HG03521 (cell line): Measurements from ENCODE around the gene CACNA1H.
"Not testable (repeated sequence)": the region's sequence is repeated elsewhere in the genome, so short reads cannot be mapped to it uniquely, and the experiment has no call there.

ENCODE experiments used
- ATAC-seq: cut with Tn5 transposase; IDR thresholded peaks from one replicate; pipeline ENCODE4 v1.9.1; 2021; ENCODE audit warnings: mild to moderate bottlenecking, moderate library complexity; ENCODE audit not compliant: unreplicated experiment

Gene CACNA1H

DNA sequence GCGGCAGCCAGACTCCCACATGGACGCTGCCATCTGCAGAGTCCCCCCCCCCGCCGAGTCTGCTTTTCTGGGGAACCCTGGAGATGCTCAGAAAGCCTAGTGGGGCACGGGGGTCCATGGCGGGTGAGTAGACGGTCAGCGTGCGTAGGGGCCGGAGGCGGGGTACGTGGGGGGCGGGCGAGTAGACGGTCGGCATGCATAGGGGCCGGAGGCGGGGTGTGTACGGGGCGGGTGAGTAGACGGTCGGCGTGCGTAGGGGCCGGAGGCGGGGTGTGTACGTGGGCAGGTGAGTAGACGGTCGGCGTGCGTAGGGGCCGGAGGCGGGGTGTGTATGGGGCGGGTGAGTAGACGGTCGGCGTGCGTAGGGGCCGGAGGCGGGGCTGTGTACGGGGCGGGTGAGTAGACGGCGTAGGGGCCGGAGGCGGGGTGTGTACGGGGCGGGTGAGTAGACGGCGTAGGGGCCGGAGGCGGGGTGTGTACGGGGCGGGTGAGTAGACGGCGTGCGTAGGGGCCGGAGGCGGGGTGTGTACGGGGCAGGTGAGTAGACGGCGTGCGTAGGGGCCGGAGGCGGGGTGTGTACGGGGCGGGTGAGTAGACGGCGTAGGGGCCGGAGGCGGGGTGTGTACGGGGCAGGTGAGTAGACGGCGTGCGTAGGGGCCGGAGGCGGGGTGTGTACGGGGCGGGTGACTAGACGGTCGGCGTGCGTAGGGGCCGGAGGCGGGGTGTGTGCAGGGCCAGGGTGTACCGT is 32.7 kb downstream of the CACNA1H start:
- ATAC-seq = not testable (repeated sequence)

DNA sequence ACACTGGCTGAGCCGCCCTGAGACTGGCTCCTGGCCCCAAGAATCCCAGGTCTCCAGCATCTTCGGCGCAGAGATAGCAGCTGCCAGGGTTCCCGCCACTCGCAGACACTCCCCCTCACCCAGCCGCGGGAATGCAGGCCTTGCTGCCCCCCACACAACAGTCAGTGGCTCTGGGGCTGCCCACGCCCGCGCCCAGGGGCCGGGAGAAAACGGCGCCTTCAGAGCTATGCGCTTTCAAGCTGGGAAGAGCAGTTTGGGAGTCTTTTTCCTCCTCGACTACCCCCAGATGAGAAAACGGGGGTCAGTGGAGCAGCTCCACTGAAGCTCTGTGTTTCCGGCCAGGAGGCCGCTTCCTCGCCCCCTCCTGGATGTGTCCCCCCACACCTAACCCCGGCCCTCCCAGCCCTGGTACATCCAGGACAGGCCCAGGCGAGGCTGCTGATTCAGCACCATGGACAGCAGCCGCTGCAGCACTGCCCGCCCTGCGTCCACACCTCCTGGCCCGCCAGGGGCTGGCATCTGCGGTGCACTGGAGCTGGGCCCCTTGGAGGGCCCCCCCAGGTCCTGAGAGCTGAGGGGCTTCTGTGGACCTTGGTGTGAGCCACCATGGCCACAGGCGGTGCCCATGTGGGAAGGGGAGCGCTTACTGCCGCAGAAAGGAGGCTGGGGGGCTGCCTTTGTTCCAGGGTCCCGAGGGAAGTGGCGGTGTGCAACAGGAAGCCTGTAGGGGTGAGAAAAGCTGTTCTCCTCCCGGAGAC is 35.7 kb downstream of the CACNA1H start:
- no peak for ATAC-seq

DNA sequence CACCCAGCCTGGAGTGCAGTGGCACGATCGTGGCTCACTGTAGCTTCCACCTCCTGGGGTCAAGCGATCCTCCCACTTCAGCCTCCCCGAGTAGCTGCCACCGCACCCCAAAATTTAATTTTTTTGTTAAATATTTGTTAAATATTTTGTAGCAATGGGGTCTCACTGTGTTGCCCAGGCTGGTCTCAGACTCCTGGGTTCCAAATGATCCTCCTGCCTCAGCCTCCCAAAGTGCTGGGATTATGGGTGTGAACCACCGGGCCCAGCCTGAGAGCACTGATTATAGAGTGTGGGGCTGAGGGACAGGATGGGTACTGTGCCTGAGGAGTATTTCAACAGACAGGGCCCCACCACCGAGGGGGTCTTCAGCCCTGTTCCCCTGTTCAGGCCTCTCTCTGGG is 36.5 kb downstream of the CACNA1H start:
- ATAC-seq = no peak

DNA sequence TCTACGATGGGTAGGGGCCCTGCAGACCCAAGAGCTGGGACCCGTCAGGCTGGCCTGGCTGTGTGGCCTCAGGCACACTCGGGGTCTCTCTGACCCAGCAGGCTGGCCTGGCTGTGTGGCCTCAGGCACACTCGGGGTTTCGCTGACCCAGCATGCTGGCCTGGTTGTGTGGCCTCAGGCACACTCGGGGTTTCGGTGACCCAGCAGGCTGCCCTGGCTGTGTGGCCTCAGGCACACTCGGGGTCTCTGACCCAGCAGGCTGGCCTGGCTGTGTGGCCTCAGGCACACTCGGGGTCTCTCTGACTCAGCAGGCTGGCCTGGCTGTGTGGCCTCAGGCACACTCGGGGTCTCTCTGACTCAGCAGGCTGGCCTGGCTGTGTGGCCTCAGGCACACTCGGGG is 37.9 kb downstream of the CACNA1H start:
- not testable (repeated sequence) for ATAC-seq

DNA sequence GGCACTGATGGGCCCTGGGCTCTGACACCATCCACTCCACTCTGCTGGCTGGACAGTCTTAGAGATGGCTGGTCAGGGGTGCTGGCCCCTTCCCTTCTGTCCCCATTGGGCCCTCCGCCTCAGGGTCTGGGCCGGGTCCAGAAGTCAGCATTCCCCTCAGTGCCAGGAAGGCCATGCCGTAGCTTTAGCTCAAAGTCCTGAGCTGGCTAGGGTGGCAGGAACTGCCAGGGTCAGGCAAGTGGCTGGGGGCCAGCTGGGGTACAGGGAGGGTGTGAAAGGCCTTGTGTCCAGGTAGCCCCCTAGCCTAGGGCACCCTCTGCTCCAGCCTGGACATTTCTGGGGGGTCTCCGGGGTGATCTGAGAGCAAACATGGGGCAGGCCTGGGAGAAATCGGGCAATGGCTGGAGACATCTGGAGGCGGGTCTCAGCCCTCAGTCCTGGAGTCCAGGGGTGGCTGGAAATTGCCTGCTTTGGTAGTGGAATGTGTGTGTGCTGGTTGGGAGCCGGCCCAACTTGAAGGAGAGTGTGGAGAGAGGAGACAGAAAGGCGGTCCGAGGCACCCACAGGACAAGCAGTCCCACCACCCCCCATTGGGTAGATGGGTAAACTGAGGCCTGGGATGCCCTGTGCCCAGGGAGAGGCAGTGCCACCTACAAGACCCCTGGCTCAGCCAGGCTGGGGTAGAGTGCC is 39.6 kb downstream of the CACNA1H start:
- no peak for ATAC-seq

DNA sequence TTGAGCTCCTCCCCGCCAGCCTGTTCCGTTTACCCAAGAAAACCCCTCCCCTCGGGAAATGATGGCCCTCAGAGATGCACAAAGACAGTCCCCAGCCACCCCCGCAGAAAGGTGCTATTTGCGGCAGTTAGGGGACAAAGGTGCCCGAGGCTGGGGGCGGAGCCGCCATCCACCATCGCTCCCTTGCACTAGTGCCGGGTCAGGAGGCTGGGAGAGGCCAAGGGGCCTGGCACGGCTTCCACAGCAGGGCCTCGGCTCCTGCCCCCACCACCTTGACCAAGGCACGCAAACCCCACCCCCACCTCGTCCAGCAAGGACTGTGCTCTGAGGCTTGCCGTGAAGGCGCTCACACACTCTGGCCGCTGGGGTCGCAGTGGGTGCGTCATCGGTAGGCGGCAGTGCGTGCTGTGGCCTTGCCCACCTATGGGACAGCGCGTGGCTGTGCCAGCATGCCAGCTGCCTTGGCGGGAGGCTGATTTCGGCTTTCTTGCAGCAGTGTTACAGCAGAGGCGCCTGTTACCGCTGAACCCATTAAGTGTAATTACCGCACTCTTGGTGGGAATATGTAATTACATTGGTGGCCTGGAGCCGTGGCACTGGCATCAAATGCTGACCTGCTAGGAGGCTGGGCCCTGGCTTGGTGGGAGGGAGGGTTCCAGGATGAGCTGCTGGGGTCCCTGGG is 40.4 kb downstream of the CACNA1H start:
- ATAC-seq = no peak

DNA sequence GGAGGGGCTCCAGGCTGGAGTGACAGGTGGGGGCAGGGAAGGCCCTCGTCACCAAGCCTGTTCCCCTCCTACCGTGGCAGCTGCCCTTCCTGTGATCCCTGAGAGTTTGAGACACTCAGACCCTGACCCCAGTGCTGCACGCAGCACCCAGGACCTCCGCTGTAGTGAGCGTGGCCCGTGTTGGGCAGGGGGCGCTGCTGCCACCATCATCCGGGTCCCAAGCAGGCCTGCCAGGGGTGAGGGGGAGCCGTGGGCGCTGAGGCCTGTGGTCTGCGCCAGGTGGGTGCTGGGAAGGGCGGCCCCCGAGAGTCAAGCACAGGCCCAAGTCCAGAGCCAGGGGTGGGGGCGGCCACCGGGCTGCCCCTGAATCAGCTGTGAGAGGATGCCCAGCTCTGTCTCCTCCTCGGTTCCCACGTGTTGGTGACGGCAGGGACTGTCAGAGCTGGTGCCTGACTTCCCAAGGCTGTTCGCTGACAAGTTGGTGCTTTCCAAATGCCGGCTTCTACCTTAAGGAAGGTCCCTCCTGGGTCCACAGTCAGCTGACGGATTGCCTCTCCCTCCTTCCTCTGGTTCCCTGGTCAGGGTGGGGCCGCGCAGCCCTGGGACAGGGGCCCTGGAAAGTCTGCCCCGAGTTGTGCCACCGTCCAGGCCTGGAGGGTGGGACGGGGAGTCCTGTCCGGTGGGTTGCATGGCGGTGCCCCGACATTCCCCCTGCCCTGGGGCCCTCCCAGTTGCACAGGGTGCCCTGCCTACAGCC is 41.1 kb downstream of the CACNA1H start:
- no peak for ATAC-seq

DNA sequence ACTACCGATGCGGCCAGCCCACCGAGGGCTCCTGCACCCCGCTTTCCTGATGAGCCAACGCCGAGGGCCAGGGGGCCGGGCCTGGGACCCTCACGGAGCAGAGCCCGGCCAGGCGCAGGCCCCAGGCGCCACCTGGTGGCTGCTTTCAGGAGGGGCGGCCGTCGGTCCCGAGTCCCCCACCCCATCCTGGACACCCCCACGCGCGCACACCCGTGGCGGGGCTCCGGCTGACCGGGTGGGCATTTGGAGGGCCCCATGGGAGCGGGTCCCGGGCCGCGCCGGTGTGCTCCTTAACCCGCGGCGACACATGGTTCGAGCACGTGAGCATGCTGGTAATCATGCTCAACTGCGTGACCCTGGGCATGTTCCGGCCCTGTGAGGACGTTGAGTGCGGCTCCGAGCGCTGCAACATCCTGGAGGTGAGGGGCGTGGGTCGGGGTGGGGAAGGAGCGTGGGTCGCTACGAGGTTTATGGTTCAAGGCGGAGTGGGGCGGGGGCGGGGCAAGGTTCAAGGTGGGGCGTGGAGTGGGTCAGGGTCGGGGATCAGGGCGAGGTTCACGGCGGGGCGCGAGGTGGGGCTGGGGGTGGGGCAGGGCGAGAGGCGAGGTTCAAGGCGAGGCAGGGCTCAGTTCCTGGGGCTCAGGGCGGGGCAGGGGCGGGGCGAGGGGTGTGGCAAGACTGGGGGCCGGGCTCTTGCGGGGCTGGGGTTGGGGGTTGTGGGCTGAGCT is 41.9 kb downstream of the CACNA1H start:
- no peak for ATAC-seq

DNA sequence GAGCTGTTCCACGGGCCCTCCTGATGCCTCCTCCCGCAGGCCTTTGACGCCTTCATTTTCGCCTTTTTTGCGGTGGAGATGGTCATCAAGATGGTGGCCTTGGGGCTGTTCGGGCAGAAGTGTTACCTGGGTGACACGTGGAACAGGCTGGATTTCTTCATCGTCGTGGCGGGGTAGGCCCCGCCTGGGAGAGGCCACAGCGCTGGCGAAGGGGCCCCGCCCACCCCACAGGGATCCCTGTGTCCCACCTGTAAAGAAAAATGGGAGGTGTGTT is 42.4 kb downstream of the CACNA1H start:
- ATAC-seq = no peak

DNA sequence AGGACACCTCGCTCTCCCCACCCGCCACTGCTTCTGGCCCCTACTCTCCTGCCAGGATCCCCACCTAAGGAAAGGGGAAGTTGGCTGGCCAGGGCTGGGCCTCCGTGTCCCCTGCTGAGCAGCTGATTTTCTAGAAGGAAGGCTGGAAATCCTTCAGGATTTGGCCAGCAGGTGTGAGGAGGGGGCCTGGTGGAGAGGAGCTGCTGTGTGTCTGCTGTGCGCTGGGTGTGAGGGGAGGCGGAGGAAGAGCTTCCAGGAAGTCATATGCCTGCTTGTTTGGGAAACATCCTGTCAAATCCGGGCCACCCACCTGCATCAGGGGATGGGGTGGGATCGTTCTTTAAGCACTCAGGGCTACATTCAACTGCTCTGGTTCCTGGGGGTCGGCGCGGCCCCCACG is 43.6 kb downstream of the CACNA1H start:
- no peak for ATAC-seq

DNA sequence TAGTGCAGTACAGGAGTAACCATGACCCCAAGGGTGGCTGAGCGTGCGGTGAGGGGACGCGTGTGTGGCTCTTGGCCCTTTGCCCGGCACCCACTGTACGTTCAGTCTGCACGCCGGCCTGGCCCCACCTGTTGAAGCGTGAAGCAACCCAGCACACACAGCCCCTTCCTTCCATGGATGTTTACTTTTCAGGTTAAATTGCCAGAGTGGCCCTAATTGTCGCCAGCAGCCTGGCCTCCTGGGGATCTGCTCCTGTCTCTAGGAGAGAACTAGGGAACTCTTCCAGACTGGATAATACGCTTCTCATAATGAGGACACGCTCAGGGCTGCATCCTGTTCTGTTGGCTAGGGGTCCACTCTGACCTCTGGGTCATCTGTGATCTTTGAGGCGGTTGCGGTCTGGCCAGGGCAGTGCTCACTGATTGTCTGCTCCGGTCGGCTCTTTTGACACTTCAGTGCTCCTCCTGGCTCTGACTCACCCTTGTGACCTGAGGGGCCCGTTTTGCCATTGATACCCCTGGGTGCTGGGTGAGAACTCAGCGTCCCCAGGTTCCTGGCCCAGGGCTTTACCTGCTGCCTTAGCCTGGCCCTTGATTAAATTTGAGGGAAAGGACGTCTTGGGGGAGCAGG is 44.4 kb downstream of the CACNA1H start:
- no peak for ATAC-seq

DNA sequence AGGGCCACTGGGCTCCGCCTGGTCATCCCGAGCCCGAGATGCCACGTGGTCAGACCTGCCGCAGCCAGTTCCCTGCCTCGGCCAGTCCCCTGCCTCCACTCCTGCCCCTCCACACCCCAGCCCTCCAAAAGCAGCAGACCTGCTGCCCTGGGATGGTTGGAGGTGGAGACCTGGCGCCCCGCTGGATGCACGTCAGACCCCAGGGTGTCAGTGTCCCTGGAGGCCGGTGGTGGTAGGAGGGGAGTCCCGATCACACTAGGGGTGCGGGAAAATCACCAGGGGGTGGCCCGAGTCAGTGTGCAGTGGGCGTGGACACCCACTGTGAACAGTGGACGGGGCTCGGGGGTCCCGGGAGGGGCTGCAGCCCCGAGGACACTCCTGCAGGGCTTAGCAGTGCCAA is 45.3 kb downstream of the CACNA1H start:
- no peak for ATAC-seq

DNA sequence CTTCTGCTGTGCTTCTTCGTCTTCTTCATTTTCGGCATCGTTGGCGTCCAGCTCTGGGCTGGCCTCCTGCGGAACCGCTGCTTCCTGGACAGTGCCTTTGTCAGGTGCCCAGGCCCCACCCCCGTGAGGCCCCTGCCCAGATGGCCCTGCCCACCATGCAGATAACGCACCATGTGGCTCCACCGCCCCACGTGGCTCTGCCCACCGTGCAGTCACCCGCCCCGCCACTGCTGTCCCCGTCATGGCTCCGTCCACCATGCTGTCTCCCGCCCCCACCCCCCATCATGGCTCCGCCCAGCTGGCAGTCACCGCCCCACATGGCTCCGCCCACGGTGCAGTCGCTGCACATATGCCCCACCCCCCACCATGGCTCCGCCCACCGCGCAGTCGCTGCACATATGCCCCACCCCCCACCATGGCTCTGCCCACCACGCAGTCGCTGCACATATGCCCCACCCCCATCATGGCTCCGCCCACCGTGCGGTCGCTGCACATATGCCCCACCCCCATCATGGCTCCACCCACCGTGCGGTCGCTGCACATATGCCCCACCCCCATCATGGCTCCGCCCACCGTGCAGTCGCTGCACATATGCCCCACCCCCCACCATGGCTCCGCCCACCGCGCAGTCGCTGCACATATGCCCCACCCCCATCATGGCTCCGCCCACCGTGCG is 45.9 kb downstream of the CACNA1H start:
- ATAC-seq = not testable (repeated sequence)

DNA sequence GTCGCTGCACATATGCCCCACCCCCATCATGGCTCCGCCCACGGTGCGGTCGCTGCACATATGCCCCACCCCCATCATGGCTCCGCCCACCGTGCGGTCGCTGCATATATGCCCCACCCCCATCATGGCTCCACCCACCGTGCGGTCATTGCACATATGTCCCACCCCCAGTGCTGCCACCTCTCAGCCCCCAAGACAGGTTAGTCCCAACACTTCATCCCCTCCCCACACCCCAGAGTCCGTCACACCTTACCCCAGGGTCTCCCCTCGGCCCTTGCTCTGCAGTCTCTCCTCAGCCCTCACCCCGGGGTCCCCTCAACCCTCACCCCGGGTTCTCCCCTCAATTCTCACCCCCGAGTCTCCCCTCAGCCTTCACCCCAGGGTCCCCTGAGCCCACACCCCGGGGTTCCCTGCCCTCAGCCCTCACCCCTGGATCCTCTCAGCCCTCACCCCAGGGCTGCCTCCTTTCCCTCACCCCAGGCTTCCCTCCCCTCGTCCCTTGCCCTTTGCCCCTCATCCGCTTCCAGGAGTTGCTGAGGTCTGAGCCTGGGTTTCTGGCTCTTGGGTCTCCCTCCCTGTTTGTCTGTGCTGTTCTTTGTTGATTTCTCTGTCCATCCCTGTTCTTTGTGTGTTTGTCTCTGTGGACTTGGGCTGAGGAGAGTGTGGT is 46.6 kb downstream of the CACNA1H start:
- ATAC-seq = no peak

DNA sequence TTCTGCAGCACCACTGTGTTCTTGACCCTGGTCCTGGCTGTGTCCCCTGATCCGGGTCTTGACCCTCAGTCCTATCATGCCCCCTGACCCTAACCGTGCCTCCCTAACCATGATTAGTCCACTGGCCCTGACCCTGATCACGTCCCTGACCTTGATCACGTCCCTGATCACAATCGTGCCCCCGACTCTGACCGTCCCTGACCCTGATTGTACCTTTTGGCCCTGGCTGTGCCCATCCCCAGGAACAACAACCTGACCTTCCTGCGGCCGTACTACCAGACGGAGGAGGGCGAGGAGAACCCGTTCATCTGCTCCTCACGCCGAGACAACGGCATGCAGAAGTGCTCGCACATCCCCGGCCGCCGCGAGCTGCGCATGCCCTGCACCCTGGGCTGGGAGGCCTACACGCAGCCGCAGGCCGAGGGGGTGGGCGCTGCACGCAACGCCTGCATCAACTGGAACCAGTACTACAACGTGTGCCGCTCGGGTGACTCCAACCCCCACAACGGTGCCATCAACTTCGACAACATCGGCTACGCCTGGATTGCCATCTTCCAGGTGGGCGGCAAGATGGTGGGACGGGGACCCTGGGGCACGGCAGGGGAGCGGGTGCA is 47.2 kb downstream of the CACNA1H start:
- ATAC-seq = no peak

DNA sequence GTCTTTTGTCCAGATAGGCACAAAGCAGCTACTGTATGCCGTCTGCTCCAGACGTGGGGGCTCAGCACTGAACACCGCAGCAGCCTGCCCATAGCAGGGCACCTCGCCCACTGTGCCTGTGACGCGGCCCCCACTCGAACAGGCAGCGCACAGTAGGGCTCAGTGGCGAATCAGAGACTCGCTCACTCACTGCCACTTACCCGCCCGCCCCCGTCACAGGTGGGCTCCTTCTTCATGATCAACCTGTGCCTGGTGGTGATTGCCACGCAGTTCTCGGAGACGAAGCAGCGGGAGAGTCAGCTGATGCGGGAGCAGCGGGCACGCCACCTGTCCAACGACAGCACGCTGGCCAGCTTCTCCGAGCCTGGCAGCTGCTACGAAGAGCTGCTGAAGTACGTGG is 48.5 kb downstream of the CACNA1H start:
- ATAC-seq = no peak

DNA sequence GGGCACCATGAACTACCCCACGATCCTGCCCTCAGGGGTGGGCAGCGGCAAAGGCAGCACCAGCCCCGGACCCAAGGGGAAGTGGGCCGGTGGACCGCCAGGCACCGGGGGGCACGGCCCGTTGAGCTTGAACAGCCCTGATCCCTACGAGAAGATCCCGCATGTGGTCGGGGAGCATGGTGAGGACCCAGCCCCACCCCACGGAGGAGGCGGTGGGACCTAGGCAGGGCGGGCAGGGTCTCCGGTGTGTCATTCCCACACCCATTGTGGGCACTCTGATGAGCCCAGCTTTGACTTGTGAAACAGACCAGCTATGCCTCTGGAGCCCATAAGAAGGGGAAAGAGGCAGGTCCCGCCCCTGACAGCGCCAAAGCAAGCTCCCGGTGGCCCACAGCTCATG is 49.4 kb downstream of the CACNA1H start:
- ATAC-seq = no peak

DNA sequence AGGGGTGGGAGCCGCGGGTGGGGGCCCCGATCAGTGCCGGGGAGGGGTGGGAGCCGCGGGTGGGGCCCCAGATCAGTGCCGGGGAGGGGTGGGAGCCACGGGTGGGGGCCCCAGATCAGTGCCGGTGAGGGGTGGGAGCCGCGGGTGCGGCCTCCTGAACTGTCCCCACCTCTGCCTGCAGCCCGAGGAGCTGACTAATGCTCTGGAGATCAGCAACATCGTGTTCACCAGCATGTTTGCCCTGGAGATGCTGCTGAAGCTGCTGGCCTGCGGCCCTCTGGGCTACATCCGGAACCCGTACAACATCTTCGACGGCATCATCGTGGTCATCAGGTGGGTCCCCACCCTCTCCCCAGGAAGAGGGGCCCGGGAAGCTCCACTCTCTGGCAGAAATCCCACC is 52.0 kb downstream of the CACNA1H start:
- no peak for ATAC-seq
